22Rv1 (cell line): ENCODE results near the gene KIF15.

Experiments used
- ZFX ChIP-seq: fragments of 450-650 bp; IDR thresholded peaks from 2 replicates; pipeline ENCODE4 v1.6.1; 2017; ENCODE audit warnings: antibody characterized with exemption, borderline replicate concordance
- TF ChIP-seq, protein P1 (sequence below): fragments of 450-650 bp; IDR thresholded peaks from 2 replicates; pipeline ENCODE4 v1.5.1; 2017; ENCODE audit warnings: mild to moderate bottlenecking

GRCh38 chr3:44862226-44862637, 100.6 kb downstream of the KIF15 start:
- TF ChIP-seq, protein P1, sequence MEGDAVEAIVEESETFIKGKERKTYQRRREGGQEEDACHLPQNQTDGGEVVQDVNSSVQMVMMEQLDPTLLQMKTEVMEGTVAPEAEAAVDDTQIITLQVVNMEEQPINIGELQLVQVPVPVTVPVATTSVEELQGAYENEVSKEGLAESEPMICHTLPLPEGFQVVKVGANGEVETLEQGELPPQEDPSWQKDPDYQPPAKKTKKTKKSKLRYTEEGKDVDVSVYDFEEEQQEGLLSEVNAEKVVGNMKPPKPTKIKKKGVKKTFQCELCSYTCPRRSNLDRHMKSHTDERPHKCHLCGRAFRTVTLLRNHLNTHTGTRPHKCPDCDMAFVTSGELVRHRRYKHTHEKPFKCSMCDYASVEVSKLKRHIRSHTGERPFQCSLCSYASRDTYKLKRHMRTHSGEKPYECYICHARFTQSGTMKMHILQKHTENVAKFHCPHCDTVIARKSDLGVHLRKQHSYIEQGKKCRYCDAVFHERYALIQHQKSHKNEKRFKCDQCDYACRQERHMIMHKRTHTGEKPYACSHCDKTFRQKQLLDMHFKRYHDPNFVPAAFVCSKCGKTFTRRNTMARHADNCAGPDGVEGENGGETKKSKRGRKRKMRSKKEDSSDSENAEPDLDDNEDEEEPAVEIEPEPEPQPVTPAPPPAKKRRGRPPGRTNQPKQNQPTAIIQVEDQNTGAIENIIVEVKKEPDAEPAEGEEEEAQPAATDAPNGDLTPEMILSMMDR = no peak
- no peak for TF ChIP-seq ZFX
